ENCODE results near the gene RASAL2.

DNA sequence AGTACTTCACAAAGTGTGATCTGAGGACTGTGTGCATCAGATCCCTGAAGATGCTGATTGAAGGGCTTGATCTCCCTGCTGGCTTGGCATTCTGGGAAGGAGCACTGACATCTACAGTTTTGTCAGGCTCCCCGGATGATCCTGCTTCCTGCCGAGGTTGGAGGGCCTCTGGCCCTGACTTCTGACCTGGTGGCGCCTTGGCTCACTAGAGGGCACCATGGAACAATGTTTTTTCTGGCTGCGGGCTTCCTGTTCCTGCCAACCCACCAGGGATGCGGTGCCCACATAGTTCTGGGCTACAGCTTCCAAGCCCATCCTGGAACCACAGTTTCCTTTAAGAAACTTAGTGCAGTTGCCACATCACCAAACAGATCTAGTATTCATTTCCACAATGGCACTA is 38.8 kb upstream of the RASAL2 start:
- TF ChIP-seq, protein P1, sequence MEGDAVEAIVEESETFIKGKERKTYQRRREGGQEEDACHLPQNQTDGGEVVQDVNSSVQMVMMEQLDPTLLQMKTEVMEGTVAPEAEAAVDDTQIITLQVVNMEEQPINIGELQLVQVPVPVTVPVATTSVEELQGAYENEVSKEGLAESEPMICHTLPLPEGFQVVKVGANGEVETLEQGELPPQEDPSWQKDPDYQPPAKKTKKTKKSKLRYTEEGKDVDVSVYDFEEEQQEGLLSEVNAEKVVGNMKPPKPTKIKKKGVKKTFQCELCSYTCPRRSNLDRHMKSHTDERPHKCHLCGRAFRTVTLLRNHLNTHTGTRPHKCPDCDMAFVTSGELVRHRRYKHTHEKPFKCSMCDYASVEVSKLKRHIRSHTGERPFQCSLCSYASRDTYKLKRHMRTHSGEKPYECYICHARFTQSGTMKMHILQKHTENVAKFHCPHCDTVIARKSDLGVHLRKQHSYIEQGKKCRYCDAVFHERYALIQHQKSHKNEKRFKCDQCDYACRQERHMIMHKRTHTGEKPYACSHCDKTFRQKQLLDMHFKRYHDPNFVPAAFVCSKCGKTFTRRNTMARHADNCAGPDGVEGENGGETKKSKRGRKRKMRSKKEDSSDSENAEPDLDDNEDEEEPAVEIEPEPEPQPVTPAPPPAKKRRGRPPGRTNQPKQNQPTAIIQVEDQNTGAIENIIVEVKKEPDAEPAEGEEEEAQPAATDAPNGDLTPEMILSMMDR (IDR thresholded peaks at IDR 0.05; ENCODE audit: insufficient read depth, low read depth, low read length): no peak
- TF ChIP-seq EZH2 (IDR thresholded peaks at IDR 0.05; ENCODE audit: insufficient read depth, low read length): no peak
